Testis (tissue), 3 donors: ENCODE results near the gene TRMT61A. TPM values are rescaled to one million over a fixed set of nuclear protein-coding genes. Genes with fewer than 3 reads are reported as not detected.

Experiments
- DNase-seq: peaks from one replicate; pipeline ENCODE4 v3.0.0-alpha.2; 2019
- H3K27ac ChIP-seq, 2 donors: fragments of 200-600 bp; sonication (generic); one replicate each; pipeline ENCODE4 v1.5.1; 2019
- H3K27me3 ChIP-seq: fragments of 200-600 bp; sonication (generic); one replicate; pipeline ENCODE4 v1.5.1; 2019
- H3K36me3 ChIP-seq: fragments of 200-600 bp; sonication (generic); one replicate; pipeline ENCODE4 v1.5.1; 2017; ENCODE audit warnings: low read depth; ENCODE audit errors: missing control alignments
- H3K4me1 ChIP-seq: fragments of 200-600 bp; sonication (generic); one replicate; pipeline ENCODE4 v1.5.1; 2019
- H3K4me3 ChIP-seq, 2 donors: fragments of 200-600 bp; sonication (generic); one replicate each; pipeline ENCODE4 v1.5.1; 2017 to 2019
- H3K9me3 ChIP-seq: fragments of 200-600 bp; sonication (generic); one replicate; pipeline ENCODE4 v1.5.1; 2017
- POLR2A ChIP-seq: fragments of 450-650 bp; IDR thresholded peaks from one replicate; pipeline ENCODE4 v1.6.1; 2017; ENCODE audit warnings: antibody characterized with exemption, mild to moderate bottlenecking, moderate library complexity
- WGBS, 2 donors: methylation state at CpG; one replicate each; pipeline ENCODE4 v1.1.5; 2018; 5-methylcytosine and 5-hydroxymethylcytosine counted together
- intact Hi-C: fragments of 100-400 bp; cut with DNase I; formaldehyde crosslinking; loops from one replicate; pipeline ENCODE4 v1.15.1; 2023; ENCODE audit warnings: low total_unique reads
- polyA plus RNA-seq: library from polyadenylated mRNA; stranded (reverse); fragments of 350-450 nt; fragmentation: Illumina TruSeq; extraction: RNeasy Lipid Tissue Mini Kit (QIAGEN cat#74804); gene quantifications from one replicate; pipeline ENCODE4 v1.2.3, GENCODE V29; 2014; ENCODE audit warnings: low read depth, low replicate concordance; ENCODE audit not compliant: insufficient read depth
- total RNA-seq, 2 donors: library from RNA; depleted of rRNA; stranded (reverse); fragments of >200 nt; gene quantifications; one replicate each; pipeline ENCODE4 v1.2.3, GENCODE V29; 2016
- TF ChIP-seq, protein P1 (sequence below), 3 experiments: fragments of 450-650 bp in 2 of 3; fragments of 200-600 bp in 1 of 3; sonication (generic) in 1 of 3; IDR thresholded peaks; one replicate each; pipeline ENCODE4 v1.5.1; 2016 to 2019; ENCODE audit warnings: antibody characterized with exemption in 3 of 3, mild to moderate bottlenecking in 2 of 3, moderate library complexity in 1 of 3

TRMT61A gene
- total and polyA plus RNA-seq, 3 donors from 2014 or later = 12.1 to 29.8 (median 19.1) TPM

DNA sequence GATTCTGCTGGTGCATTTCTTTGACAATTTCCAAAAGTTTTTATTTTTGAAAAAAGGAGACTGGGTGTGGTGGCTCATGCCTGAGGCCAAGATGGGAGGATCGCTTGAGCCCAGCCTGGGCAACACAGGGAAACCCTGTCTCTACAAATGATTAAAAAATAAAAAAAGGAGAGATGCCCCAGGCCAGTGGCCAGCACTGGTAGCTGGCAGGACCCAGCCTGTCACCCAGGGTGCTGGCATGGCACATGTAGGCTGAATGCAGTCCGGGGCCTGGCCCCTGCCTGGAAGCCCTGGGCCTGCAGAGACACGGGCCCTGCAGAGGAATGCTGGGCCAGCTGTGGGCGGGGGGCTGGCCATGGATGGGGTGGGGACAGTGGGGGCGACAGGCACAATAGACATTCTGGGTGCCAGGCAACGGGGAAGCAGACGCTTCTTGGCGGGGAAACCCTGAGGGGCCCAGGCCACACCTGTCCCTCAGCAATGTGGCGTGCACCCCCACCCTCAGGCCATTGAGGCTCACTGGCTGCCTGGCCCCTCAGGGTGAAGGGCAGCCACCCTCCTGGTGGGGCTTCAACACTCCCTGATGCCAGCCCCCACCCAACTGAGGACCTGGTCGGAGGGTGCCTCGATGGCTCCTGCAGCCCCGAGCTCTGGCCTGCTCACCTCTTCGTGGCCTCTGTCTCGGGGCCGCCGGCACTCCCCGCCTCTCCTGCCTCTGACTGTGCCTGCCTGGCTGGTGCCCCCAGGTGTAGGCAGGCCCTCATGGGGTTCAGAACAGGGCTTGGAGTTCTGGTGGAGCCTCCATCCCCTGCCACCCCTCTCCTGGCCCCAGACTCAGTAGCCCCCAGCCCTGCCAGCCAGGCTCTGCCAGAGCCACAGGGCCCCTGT, 12.1 kb downstream of the TRMT61A start:
- no peak for DNase-seq
- WGBS, 2 donors = 72 to 74% methylated on average over 13 to 17 of the region's 17 CpGs
- no peak overlapping the region for H3K4me3 ChIP-seq

DNA sequence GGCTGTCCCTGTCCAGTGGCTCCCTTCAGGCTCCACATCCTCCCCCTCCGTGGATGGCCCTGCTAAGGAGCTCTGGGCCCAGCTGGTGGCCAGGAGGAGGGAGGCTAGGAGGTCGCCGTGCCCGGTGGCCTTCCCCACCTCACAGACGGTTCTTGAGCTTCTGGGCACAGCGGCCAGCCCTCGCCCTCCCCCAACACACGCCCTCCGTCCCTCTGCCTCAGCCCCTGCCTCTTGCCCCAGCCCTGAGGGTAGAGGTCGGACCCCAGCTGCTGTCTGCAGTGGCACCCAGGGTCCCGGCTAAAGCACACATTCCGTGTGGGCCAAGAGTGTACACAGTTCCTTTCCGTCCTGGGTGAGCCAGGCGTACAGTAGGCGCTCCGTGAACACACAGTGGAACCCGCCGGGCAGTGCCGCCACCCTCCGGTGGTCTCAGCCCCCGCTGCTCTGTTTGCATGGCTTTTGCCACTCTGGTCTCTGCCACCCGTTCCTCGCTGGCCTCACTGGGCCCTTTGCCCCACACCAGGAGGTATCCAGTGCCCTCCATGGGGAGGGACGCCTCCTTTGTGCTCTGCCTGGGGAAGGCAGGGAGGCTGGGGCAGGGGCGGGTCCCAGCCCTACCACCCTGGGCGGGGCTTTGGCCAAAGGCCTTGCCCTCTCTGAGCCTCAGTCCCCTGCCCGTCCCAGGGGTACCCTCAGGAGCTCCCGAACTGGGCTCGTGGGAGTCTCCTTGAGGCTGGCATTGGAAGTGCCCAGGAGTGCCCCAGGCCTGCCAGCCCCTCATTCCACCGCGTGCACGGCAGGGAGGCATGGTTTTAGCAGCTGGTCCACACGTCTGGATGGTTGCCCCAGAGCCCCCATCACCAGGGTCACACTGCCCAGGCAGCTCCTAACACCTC, 13.0 kb downstream of the TRMT61A start:
- Histone ChIP-seq H3K4me1 (peaks cover 77% of the 10 kb centered on the region), H3K27ac (peak overlapping the region; percentile 55 to 59), H3K36me3 (no peaks in the 10 kb centered on the region), H3K27me3 (no peaks in the 10 kb centered on the region), H3K9me3 (no peaks in the 10 kb centered on the region), H3K4me3 (no peak overlapping the region)
- no peak for DNase-seq
- no peak for TF ChIP-seq POLR2A
- TF ChIP-seq, protein P1, sequence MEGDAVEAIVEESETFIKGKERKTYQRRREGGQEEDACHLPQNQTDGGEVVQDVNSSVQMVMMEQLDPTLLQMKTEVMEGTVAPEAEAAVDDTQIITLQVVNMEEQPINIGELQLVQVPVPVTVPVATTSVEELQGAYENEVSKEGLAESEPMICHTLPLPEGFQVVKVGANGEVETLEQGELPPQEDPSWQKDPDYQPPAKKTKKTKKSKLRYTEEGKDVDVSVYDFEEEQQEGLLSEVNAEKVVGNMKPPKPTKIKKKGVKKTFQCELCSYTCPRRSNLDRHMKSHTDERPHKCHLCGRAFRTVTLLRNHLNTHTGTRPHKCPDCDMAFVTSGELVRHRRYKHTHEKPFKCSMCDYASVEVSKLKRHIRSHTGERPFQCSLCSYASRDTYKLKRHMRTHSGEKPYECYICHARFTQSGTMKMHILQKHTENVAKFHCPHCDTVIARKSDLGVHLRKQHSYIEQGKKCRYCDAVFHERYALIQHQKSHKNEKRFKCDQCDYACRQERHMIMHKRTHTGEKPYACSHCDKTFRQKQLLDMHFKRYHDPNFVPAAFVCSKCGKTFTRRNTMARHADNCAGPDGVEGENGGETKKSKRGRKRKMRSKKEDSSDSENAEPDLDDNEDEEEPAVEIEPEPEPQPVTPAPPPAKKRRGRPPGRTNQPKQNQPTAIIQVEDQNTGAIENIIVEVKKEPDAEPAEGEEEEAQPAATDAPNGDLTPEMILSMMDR (IDR thresholded peaks at IDR 0.05) = no peak
- 79 to 83% methylated on average over 23 to 33 of the region's 33 CpGs for WGBS, 2 donors
- intact Hi-C loops = no loop called here

More for the DNA sequence above, 12.1 kb downstream of the TRMT61A start:
- no peak for TF ChIP-seq POLR2A
- TF ChIP-seq, protein P1 (IDR thresholded peaks at IDR 0.05) = no peak
- intact Hi-C loops = no loop called here
- H3K36me3 ChIP-seq = no peaks in the 10 kb centered on the region
- no peaks in the 10 kb centered on the region for H3K9me3 ChIP-seq
- H3K4me1 ChIP-seq = peaks cover 77% of the 10 kb centered on the region
- no peaks in the 10 kb centered on the region for H3K27me3 ChIP-seq
- H3K27ac ChIP-seq = peak overlapping the region; percentile 55 to 62

DNA sequence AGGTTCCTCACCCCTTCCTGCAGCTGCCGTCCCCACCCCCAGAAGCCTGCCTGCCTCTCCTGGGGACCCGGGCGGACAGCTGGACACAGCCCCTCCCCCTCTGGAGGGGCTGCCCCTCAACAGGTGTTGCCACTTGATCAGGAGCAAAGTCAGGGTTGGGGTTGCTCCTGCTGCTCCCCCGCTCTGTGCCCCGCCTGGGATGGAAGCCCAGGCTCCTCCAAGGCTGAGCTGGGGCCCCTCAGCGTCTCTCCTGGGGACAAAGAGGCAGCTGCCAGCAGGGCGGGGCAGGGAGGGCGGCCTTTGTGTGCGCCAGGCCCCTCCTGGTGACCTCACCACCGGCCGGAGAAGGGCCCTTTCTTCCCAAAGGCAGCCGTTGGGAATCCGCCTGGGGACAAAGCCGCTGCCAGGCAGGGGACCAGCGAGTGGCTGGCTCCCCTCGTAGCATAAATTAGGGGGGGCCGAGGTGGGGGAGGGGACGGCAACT, 13.7 kb downstream of the TRMT61A start:
- TF ChIP-seq, protein P1 (IDR thresholded peaks at IDR 0.05) = no peak
- no peak for TF ChIP-seq POLR2A
- DNase-seq = peak; percentile 61
- intact Hi-C loops = no loop called here
- no peaks in the 10 kb centered on the region for H3K9me3 ChIP-seq
- no peak overlapping the region for H3K4me3 ChIP-seq
- 17 to 27% methylated on average over 4 to 18 of the region's 18 CpGs for WGBS, 2 donors
- no peaks in the 10 kb centered on the region for H3K36me3 ChIP-seq
- peak overlapping the region in 1 of 2 donors; percentile 66 for H3K27ac ChIP-seq
- no peaks in the 10 kb centered on the region for H3K27me3 ChIP-seq
- peaks cover 73% of the 10 kb centered on the region for H3K4me1 ChIP-seq

DNA sequence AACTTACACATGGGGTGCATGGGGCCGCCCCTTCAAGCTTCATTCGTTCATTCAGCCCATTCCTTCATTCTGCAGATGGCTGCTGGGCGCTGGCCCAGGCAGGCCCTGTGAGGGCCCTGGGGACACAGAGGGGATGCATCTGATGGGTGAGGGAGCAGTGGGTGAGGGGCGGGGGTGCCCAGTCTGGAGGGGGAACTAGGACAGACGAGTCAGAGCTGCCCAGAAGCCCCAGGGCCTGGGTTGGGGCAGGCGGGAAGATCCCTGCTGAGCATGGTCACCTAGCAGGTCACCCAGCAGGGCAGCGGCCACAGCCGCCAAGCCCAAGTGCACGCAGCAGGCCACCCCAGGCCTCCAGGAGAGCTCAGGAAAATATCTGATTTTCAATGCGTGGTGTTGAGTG, 14.1 kb downstream of the TRMT61A start:
- H3K27ac ChIP-seq = peak overlapping the region in 1 of 2 donors; percentile 66
- no peaks in the 10 kb centered on the region for H3K36me3 ChIP-seq
- no peak overlapping the region for H3K4me3 ChIP-seq
- intact Hi-C loops = no loop called here
- no peaks in the 10 kb centered on the region for H3K27me3 ChIP-seq
- no peaks in the 10 kb centered on the region for H3K9me3 ChIP-seq
- no peak for TF ChIP-seq POLR2A
- TF ChIP-seq, protein P1 (IDR thresholded peaks at IDR 0.05) = no peak
- WGBS, 2 donors = 71 to 74% methylated on average over 5 to 10 of the region's 10 CpGs
- DNase-seq = no peak
- peaks cover 68% of the 10 kb centered on the region for H3K4me1 ChIP-seq
